ENCODE results near the gene BRCA2. TPM values are rescaled to one million over a fixed set of nuclear protein-coding genes. Genes with fewer than 3 reads are reported as not detected.
"Not testable (repeated sequence)": the region's sequence is repeated elsewhere in the genome, so short reads cannot be mapped to it uniquely, and the experiment has no call there.

The BRCA2 gene
- total RNA-seq, 2 donors from 2014 or later: 11.0 to 28.5 TPM

DNA sequence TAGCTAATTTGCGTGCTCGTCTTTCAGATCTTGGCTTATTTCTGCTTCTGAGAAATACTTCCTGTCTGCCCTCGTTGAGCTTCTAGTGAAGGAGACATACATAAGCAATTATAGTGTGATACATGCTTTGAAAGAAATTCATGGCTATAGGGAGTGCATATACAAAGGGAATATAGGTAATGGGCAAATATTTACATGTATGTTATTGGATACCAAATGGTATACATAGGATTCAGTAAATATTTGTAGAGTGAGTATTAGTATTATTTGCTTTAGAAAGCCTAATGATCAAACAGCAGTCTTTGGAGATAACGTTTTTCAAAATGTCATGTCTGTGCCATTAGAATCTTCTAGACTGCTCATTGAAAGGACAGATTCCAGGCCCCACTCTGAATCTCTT, 5.2 kb downstream of the BRCA2 start:
- Mint-ChIP-seq H3K27ac (no peak overlapping the region), H3K27me3 (no peaks in the 10 kb centered on the region), H3K4me1 (ENCODE audit: low read depth in 2 of 2) (peaks cover 0 to 7% of the 10 kb centered on the region in 2 donors), H3K4me3 (no peak overlapping the region), H3K9me3 (no peaks in the 10 kb centered on the region), H3K36me3 (no peaks in the 10 kb centered on the region)
- DNase-seq (ENCODE audit: low spot score) (no peak), ATAC-seq (no peak)

GRCh38 chr13:32323912-32324311, 8.6 kb downstream of the BRCA2 start:
- Mint-ChIP-seq H3K9me3 (no peaks in the 10 kb centered on the region), H3K27me3 (no peaks in the 10 kb centered on the region), H3K4me3 (no peak overlapping the region), H3K27ac (no peak overlapping the region), H3K36me3 (no peaks in the 10 kb centered on the region), H3K4me1 (ENCODE audit: low read depth in 2 of 2) (no peaks in the 10 kb centered on the region)
- DNase-seq (ENCODE audit: low spot score) (no peak), ATAC-seq (no peak)

DNA sequence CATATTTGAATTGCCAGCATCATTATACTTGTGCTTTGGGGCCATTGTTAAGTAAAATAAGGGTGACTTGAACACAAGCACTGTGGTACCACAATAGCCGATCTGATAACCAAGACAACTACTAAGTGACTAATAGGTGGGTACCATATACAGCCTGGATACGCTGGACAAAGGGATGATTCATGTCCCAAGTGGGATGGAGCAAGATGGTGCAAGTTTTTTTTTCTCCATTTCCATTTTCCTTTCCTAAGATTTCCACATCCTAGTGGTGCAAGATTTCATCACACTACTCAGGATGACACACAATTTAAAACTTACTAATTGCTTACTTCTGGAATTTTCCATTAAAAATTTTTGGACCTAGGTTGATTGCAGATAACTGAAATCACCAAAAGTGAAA, 15.1 kb downstream of the BRCA2 start:
- Mint-ChIP-seq H3K9me3 (no peaks in the 10 kb centered on the region), H3K27ac (no peak overlapping the region), H3K4me3 (no peak overlapping the region), H3K36me3 (peaks cover 12% of the 10 kb centered on the region), H3K27me3 (no peaks in the 10 kb centered on the region), H3K4me1 (ENCODE audit: low read depth in 2 of 2) (no peaks in the 10 kb centered on the region)
- DNase-seq (ENCODE audit: low spot score) (no peak), ATAC-seq (no peak)

DNA sequence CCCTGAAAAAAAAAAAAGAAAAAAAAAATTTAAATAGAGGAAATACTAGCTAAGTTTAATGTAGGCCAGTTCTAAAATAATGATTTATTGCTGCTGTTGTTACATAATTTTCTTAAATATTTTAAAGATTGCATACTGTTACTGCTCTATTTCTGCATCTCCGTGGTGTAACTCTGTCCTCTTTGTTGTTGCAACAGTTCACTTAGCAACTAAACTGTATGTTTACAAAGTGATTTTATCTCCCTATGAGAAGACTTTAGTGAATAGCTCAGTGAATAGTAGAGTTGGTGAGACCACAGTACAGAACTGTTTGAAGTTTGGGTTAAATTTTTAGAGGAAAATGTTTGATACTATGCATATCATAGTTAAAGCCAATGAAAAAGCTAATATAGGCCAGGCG, 19.4 kb downstream of the BRCA2 start:
- Mint-ChIP-seq H3K9me3 (no peaks in the 10 kb centered on the region), H3K27ac (no peak overlapping the region), H3K4me1 (ENCODE audit: low read depth in 2 of 2) (no peaks in the 10 kb centered on the region), H3K27me3 (no peaks in the 10 kb centered on the region), H3K4me3 (no peak overlapping the region), H3K36me3 (peaks cover 25% of the 10 kb centered on the region)
- ATAC-seq: no peak
- no peak for DNase-seq (ENCODE audit: low spot score)

GRCh38 chr13:32340914-32341313, 25.6 kb downstream of the BRCA2 start:
- Mint-ChIP-seq H3K27me3 (no peaks in the 10 kb centered on the region), H3K9me3 (no peaks in the 10 kb centered on the region), H3K36me3 (peaks cover 16% of the 10 kb centered on the region), H3K4me1 (ENCODE audit: low read depth in 2 of 2) (no peaks in the 10 kb centered on the region), H3K4me3 (no peak overlapping the region), H3K27ac (no peak overlapping the region)
- DNase-seq (ENCODE audit: low spot score): no peak
- ATAC-seq: no peak

DNA sequence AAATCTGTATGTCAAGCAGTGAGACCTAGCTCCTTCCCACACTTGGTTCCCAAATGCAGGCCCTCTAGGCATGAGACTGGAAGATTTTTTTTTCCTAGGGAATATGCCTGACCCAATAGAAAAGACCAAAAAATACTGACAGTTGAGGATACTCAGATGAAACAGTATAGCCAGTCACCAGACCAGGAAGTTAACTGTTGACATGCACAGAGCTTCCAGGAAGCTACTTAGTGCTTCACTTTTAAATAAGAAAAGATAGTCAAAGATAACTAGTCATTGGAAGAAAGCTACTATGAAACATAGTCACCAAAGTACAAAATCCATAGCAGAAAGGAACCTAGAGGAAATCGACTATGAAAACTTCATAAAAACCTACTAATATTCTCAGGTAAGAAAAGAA, 32.3 kb downstream of the BRCA2 start:
- ATAC-seq (no peak), DNase-seq (ENCODE audit: low spot score) (no peak)
- H3K36me3 Mint-ChIP-seq: peaks cover 27% of the 10 kb centered on the region
- no peaks in the 10 kb centered on the region for H3K9me3 Mint-ChIP-seq
- H3K4me1 Mint-ChIP-seq (ENCODE audit: low read depth in 2 of 2): peaks cover 17% of the 10 kb centered on the region in 2 donors
- H3K4me3 Mint-ChIP-seq: no peak overlapping the region
- no peaks in the 10 kb centered on the region for H3K27me3 Mint-ChIP-seq
- H3K27ac Mint-ChIP-seq: peak overlapping the region in 1 of 2 donors; percentile 64

DNA sequence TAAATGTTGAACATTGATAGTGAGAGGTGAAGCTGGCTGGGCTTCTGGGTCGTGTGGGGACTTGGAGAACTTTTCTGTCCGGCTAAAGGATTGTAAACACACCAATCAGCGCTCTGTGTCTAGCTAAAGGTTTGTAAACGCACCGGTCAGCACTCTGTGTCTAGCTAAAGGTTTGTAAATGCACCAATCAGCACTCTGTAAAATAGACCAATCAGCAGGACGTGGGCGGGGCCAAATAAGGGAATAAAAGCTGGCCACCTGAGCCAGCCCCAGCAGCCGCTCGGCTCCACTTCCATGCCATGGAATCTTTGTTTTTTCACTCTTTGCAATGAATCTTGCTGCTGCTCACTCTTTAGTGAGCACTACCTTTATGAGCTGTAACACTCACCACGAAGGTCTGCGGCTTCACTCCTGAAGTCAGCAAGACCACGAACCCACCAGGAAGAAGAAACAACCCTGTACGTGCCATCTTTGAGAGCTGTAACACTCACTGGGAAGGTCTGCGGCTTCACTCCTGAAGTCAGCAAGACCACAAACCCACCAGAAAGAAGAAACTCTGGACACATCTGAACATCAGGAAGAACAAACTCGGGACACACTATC, 35.6 kb downstream of the BRCA2 start:
- H3K27me3 Mint-ChIP-seq; DNase-seq (ENCODE audit: low spot score); H3K9me3 Mint-ChIP-seq: not testable (repeated sequence)
- Mint-ChIP-seq H3K36me3 (peaks cover 23% of the 10 kb centered on the region), H3K4me3 (peak overlapping the region; percentile 15), H3K27ac (peak overlapping the region in 1 of 2 donors; percentile 40), H3K4me1 (ENCODE audit: low read depth in 2 of 2) (peaks cover 17% of the 10 kb centered on the region in 2 donors)
- ATAC-seq: peak; percentile 49 to 72

- H3K27me3 Mint-ChIP-seq: no peaks in the 10 kb centered on the region
- ATAC-seq: no peak
Measured at GRCh38 chr13:32354040-32354439, 38.7 kb downstream of the BRCA2 start.

DNA sequence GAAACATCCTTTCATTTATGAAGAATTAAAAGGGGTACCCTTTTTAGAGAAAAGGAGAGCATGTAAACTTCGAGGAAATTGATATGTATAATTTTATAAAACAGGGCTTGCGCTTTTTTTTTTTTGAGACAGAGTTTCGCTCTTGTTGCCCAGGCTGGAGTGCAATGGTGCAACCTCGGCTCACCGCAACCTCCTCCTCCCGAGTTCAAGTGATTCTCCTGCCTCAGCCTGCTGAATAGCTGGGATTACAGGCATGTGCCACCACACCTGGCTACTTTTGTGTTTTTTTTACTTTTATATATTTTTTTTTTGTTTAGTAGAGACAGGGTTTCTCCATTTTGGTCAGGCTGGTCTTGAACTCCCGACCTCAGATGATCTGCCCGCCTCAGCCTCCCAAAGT, 40.6 kb downstream of the BRCA2 start:
- not testable (repeated sequence) for H3K27me3 Mint-ChIP-seq; DNase-seq (ENCODE audit: low spot score); H3K4me3 Mint-ChIP-seq; H3K9me3 Mint-ChIP-seq; H3K27ac Mint-ChIP-seq; ATAC-seq; H3K4me1 Mint-ChIP-seq (ENCODE audit: low read depth in 2 of 2); H3K36me3 Mint-ChIP-seq

More at GRCh38 chr13:32354040-32354439, 38.7 kb downstream of the BRCA2 start:
- peaks cover 10 to 13% of the 10 kb centered on the region in 2 donors for H3K4me1 Mint-ChIP-seq (ENCODE audit: low read depth in 2 of 2)
- peaks cover 9% of the 10 kb centered on the region for H3K36me3 Mint-ChIP-seq
- no peak overlapping the region for H3K4me3 Mint-ChIP-seq
- no peaks in the 10 kb centered on the region for H3K9me3 Mint-ChIP-seq
- DNase-seq (ENCODE audit: low spot score): no peak
- H3K27ac Mint-ChIP-seq: no peak overlapping the region

DNA sequence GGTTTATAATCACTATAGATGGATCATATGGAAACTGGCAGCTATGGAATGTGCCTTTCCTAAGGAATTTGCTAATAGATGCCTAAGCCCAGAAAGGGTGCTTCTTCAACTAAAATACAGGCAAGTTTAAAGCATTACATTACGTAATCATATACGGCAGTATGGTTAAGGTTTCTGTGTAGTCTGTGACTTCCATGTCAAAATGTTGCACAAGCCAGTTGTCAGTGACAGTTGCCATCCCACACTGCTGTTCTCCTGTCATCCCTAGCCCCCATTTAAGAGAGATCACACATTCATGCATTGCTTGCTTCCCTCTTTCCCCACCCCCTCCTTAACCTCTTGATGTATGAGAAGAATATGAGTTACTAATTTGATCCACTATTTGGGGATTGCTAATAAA, 47.3 kb downstream of the BRCA2 start:
- no peaks in the 10 kb centered on the region for H3K27me3 Mint-ChIP-seq
- no peak overlapping the region for H3K4me3 Mint-ChIP-seq
- no peak overlapping the region for H3K27ac Mint-ChIP-seq
- no peaks in the 10 kb centered on the region for H3K36me3 Mint-ChIP-seq
- DNase-seq (ENCODE audit: low spot score) (no peak), ATAC-seq (no peak)
- H3K9me3 Mint-ChIP-seq: no peaks in the 10 kb centered on the region
- no peaks in the 10 kb centered on the region for H3K4me1 Mint-ChIP-seq (ENCODE audit: low read depth in 2 of 2)

DNA sequence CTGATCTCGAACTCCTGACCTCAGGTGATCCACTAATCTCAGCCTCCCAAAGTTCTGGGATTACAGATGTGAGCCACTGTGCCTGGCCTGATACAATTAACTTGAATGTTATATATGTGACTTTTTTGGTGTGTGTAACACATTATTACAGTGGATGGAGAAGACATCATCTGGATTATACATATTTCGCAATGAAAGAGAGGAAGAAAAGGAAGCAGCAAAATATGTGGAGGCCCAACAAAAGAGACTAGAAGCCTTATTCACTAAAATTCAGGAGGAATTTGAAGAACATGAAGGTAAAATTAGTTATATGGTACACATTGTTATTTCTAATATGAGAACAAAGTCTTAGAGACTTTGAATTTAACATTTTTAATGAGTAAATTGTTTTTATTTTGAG, 55.5 kb downstream of the BRCA2 start:
- Mint-ChIP-seq H3K27me3 (no peaks in the 10 kb centered on the region), H3K4me1 (ENCODE audit: low read depth in 2 of 2) (peaks cover 0 to 4% of the 10 kb centered on the region in 2 donors), H3K9me3 (no peaks in the 10 kb centered on the region), H3K36me3 (peaks cover 9% of the 10 kb centered on the region), H3K4me3 (no peak overlapping the region), H3K27ac (no peak overlapping the region)
- ATAC-seq (no peak), DNase-seq (ENCODE audit: low spot score) (no peak)

GRCh38 chr13:32376642-32377415, 61.5 kb downstream of the BRCA2 start:
- H3K9me3 Mint-ChIP-seq: no peaks in the 10 kb centered on the region
- peaks cover 0 to 7% of the 10 kb centered on the region in 2 donors for H3K4me1 Mint-ChIP-seq (ENCODE audit: low read depth in 2 of 2)
- H3K27me3 Mint-ChIP-seq: no peaks in the 10 kb centered on the region
- DNase-seq (ENCODE audit: low spot score) (no peak), ATAC-seq (no peak)
- H3K4me3 Mint-ChIP-seq: no peak overlapping the region
- H3K36me3 Mint-ChIP-seq: peaks cover 6% of the 10 kb centered on the region
- no peak overlapping the region for H3K27ac Mint-ChIP-seq

- no peak for DNase-seq (ENCODE audit: low spot score)
- no peak for ATAC-seq
- Mint-ChIP-seq H3K27me3 (no peaks in the 10 kb centered on the region), H3K4me3 (no peak overlapping the region), H3K27ac (no peak overlapping the region), H3K9me3 (no peaks in the 10 kb centered on the region), H3K4me1 (ENCODE audit: low read depth in 2 of 2) (peaks cover 0 to 7% of the 10 kb centered on the region in 2 donors), H3K36me3 (no peaks in the 10 kb centered on the region)
Measured at GRCh38 chr13:32378012-32378411, 62.7 kb downstream of the BRCA2 start.

DNA sequence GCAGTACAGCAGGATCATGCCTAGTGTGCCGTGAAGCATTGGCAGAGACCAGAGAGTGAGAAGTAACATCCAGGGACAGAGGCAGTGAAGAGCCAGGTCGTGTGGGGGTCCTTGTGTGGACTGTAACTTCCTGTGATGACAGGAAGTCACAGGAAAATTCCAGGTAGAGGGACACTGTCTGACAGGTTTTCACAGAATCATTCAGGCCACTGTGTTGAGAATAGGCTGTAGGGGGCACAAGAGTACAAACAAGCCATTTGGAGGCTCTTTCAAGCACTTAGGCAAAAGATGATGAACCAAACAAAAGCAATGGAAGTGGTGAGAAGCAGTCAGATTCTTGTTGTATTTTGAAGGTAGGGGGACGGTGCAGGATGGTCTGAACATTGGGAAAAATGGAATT, 66.2 kb downstream of the BRCA2 start:
- peak in 1 of 2 donors; percentile 60 for ATAC-seq
- no peak overlapping the region for H3K27ac Mint-ChIP-seq
- H3K9me3 Mint-ChIP-seq: no peaks in the 10 kb centered on the region
- H3K27me3 Mint-ChIP-seq: no peaks in the 10 kb centered on the region
- H3K4me3 Mint-ChIP-seq: no peak overlapping the region
- no peaks in the 10 kb centered on the region for H3K36me3 Mint-ChIP-seq
- peaks cover 0 to 1% of the 10 kb centered on the region in 2 donors for H3K4me1 Mint-ChIP-seq (ENCODE audit: low read depth in 2 of 2)
- DNase-seq (ENCODE audit: low spot score): no peak

Measured in natural killer cell treated with Interleukin-12 subunit alpha and Interleukin-12 subunit beta and Interleukin-15 and Interleukin-18, amount 100 ng/mL, for 72 hours (primary cell).